NCI-H2227 treated with DMSO at 0.1 percent for 48 hours (cell line): ENCODE data around the gene SLX9.
A peak's percentile ranks its signal among the peaks of the same experiment; 100 is the strongest.

ENCODE experiments used
- DNase-seq: peaks from one replicate; lab custom pipeline; 2025; lab: John Stamatoyannopoulos, UW

SLX9 gene

GRCh38 chr21:44939532-44940115 lies at the start of gene SLX9:
Gene SLX9 (plus strand): TSS chr21:44940029. CDS start chr21:44940058, 29 bp downstream.
- peak; percentile 75 for DNase-seq

- no peak for DNase-seq
Observed at GRCh38 chr21:44890338-44890931, 49.4 kb upstream of the SLX9 start.

GRCh38 chr21:44890961-44891541 lies 48.8 kb upstream of the SLX9 start:
- DNase-seq, result no peak

- no peak for DNase-seq
Observed at GRCh38 chr21:44891631-44892031, 48.2 kb upstream of the SLX9 start.

- DNase-seq, result no peak
Observed at GRCh38 chr21:44892095-44892494, 47.7 kb upstream of the SLX9 start.

- no peak for DNase-seq
Observed at GRCh38 chr21:44892536-44893277, 47.1 kb upstream of the SLX9 start.

GRCh38 chr21:44893278-44893556 lies 46.6 kb upstream of the SLX9 start:
- no peak for DNase-seq

- DNase-seq, result no peak
Observed at GRCh38 chr21:44893948-44894656, 45.7 kb upstream of the SLX9 start.

GRCh38 chr21:44894687-44895302 lies 45.0 kb upstream of the SLX9 start:
- no peak for DNase-seq

- no peak for DNase-seq
Observed at GRCh38 chr21:44895859-44896258, 44.0 kb upstream of the SLX9 start.

- no peak for DNase-seq
Observed at GRCh38 chr21:44896561-44897286, 43.1 kb upstream of the SLX9 start.

- no peak for DNase-seq
Observed at GRCh38 chr21:44897326-44898010, 42.4 kb upstream of the SLX9 start.

- DNase-seq, result no peak
Observed at GRCh38 chr21:44898011-44898488, 41.8 kb upstream of the SLX9 start.

- no peak for DNase-seq
Observed at GRCh38 chr21:44898851-44899767, 40.7 kb upstream of the SLX9 start.

- no peak for DNase-seq
Observed at GRCh38 chr21:44899768-44900558, 39.9 kb upstream of the SLX9 start.

GRCh38 chr21:44900559-44901251 lies 39.1 kb upstream of the SLX9 start:
- no peak for DNase-seq

- DNase-seq, result no peak
Observed at GRCh38 chr21:44901391-44902074, 38.3 kb upstream of the SLX9 start.
